ENCODE data around the gene NSMF. TPM values are rescaled to one million over a fixed set of nuclear protein-coding genes. Genes with fewer than 3 reads are reported as not detected.
A peak's percentile ranks its signal among the peaks of the same experiment; 100 is the strongest.

NSMF gene
- total RNA-seq, 1 donor from 2014 or later, result 85.3 TPM

DNA sequence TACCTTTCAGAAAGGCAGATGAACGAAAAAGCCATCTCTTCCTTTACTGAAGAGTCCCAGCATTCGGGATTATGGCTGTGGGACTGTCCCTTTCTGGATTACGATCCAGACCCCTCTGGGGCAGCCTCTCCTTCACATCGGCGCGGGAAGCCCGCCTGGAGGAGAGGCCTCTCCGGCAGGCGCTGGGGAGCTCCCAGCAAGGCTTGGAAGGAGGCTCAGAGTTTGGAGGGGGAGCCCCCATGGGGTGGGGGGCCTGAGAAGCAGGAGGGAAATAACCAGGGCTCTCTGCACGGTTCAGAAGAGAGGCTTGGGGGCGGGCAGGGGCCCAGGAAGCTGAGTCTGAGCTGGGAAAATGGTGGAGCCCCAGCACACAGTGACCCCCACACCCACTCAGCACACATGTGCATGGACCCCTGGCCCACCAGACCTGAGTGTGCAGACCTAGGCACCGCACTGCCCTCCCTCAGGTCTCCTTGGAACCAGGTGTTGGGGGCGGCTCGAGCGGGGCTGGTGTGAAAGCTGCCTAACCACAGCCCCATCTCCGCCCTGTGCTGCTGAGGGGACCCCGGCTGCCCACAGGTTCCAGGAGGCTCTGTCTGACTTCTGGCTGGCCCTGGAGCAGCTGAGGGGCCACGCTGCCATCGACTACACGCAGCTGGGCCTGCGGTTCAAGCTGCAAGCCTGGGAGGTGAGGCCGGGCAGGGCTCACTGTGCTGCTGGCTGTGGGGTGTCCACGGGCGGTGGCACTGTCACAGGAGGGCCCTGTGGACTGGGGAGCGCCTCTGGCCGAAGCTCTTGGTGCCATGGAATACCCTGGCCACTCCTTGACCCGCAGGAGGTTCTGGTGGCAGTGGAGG, 31.5 kb downstream of the NSMF start:
- no peak overlapping the region for H3K4me3 Mint-ChIP-seq
- no peaks in the 10 kb centered on the region for H3K9me3 Mint-ChIP-seq
- H3K27ac Mint-ChIP-seq, result peak overlapping the region; percentile 44
- H3K36me3 Mint-ChIP-seq, result no peaks in the 10 kb centered on the region
- no peaks in the 10 kb centered on the region for H3K27me3 Mint-ChIP-seq (ENCODE audit: low read depth)
- peaks cover 10% of the 10 kb centered on the region for H3K4me1 Mint-ChIP-seq
- TF ChIP-seq, protein P1, sequence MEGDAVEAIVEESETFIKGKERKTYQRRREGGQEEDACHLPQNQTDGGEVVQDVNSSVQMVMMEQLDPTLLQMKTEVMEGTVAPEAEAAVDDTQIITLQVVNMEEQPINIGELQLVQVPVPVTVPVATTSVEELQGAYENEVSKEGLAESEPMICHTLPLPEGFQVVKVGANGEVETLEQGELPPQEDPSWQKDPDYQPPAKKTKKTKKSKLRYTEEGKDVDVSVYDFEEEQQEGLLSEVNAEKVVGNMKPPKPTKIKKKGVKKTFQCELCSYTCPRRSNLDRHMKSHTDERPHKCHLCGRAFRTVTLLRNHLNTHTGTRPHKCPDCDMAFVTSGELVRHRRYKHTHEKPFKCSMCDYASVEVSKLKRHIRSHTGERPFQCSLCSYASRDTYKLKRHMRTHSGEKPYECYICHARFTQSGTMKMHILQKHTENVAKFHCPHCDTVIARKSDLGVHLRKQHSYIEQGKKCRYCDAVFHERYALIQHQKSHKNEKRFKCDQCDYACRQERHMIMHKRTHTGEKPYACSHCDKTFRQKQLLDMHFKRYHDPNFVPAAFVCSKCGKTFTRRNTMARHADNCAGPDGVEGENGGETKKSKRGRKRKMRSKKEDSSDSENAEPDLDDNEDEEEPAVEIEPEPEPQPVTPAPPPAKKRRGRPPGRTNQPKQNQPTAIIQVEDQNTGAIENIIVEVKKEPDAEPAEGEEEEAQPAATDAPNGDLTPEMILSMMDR (IDR thresholded peaks at IDR 0.05; ENCODE audit: unreplicated experiment), result no peak
- peak in 1 of 2 experiments; percentile 16 for DNase-seq (ENCODE audit: low spot score in 2 of 2, unreplicated experiment in 2 of 2)

DNA sequence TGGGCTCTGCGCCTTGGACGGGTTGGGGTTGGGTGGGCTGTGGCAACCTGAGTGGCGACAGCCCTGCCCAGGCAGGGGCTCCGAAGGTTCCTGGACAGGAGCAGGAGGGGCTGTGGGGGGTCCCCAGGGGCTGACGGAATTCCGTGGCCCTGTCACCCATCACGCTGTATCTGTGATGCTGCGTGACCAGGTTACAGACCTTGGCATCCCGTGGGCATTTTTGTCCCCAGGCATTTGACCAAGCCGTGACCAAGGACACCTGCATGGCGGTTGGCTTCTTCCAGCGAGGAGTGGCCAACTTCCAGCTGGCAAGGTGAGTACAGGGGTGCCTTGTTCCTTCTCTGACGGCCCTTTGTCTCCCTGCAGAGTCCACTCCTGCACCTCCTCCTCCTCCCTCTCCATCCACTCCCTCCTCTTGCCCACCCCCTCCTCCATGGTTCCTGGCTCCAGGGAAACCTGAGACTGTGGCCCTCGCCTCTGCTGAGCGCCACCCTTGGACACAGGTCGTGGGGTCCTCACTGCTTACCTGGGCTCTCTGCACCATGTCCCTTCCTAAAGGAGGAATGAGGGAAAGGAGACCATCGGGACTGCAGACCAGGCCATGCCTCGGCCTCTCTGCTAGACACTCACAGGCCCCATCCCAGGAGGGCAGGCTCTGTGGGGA, 33.0 kb downstream of the NSMF start:
- peak in 1 of 2 experiments; percentile 6 for DNase-seq (ENCODE audit: low spot score in 2 of 2, unreplicated experiment in 2 of 2)
- H3K9me3 Mint-ChIP-seq, result no peaks in the 10 kb centered on the region
- no peak overlapping the region for H3K27ac Mint-ChIP-seq
- no peak overlapping the region for H3K4me3 Mint-ChIP-seq
- no peaks in the 10 kb centered on the region for H3K36me3 Mint-ChIP-seq
- TF ChIP-seq, protein P1 (IDR thresholded peaks at IDR 0.05; ENCODE audit: unreplicated experiment), result no peak
- H3K27me3 Mint-ChIP-seq (ENCODE audit: low read depth), result no peaks in the 10 kb centered on the region
- peaks cover 17% of the 10 kb centered on the region for H3K4me1 Mint-ChIP-seq

DNA sequence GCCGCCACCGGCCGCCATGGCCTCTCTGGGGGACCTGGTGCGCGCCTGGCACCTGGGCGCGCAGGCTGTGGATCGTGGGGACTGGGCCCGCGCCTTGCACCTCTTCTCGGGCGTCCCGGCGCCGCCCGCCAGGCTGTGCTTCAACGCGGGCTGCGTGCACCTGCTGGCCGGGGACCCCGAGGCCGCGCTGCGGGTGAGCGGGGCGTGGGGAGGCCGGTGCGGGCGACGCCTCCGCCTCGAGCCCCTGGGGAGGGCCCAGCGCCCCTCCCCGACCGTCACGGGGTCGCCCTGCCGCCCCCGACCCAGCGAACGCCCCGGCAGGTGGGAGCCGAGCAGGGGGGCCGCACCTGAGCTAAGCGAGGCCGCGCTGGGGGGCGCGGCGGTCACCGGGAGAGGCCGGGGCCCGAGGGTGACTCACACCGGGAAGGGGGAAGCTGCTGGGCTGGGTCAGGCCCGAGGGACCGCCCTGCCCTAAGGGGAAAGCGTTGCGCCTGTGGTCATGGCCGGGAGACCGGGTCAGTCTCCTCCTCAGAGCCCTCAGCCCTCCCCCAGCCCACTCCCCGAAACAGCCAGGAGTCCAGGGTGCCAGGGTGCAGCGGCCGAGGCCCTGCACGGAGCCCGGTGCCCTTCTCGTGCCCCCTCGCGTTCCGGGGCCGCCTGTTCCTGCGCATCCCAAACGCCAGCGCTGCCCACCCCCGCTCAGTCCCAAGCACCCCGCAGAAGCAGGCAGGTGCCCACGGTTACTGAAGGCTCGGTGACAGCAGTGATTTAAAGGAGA, 35.4 kb downstream of the NSMF start:
- Mint-ChIP-seq H3K4me1 (peaks cover 17% of the 10 kb centered on the region), H3K4me3 (peak overlapping the region; percentile 70), H3K27ac (no peak overlapping the region), H3K9me3 (no peaks in the 10 kb centered on the region), H3K27me3 (ENCODE audit: low read depth) (no peaks in the 10 kb centered on the region), H3K36me3 (no peaks in the 10 kb centered on the region)
- TF ChIP-seq, protein P1 (IDR thresholded peaks at IDR 0.05; ENCODE audit: unreplicated experiment), result peak; percentile 69
- no peak for DNase-seq (ENCODE audit: low spot score in 2 of 2, unreplicated experiment in 2 of 2)

DNA sequence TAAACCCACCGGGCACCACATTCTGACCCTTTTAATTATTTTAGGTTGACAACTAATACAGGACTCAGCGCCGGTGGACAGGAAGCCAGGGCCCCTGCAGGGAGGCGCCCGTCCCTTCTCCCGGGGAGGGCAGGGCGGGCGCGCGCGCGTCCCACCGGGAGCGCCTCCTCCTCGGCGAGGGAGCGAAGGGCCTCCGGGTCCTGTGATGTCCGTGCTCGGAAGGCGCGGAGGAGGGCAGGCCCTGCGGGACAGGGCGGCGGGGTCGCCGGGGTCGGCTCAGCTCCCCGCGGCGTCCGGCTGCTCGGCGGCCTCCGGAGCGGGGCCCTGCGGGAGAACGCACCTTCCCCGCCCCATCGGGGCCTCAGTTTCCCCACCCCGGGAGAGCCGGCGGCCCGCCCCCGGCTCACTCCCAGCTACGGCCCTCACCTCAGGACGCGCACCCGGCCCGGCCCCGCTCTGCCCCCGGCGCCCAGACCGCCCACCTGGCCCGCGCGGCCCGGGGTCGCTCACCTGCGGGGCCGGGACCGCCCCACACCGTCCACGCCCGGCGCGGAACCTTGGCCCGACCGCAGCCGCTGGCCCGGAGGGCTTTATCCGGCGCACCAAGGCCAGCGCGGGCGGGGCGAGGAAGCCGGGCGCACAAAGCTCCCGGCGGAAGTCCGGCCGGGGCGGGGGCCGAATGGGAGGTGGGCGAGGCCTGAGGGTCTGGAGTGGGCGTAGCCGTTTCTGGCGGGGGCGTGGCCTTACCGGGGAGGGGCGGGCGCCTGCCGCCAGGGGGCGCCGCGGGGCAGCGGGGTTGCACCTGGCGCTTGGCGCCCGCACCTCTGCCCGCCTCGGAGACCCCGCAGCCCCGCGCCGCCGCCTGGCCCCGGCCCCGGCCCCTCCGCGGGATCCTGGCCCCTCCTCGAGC, 36.3 kb downstream of the NSMF start, which contains the start of the genes EXD3 and NOXA1:
Gene EXD3, minus strand, starts transcription at position 559 of the 910 bp plus-strand sequence. CDS start 27,805 bp downstream, outside the sequence.
Gene NOXA1, plus strand, starts transcription at position 790 of the 910 bp plus-strand sequence. CDS start 137 bp downstream, outside the sequence.
- TF ChIP-seq, protein P1 (IDR thresholded peaks at IDR 0.05; ENCODE audit: unreplicated experiment), result peak; percentile 71
- peaks cover 17% of the 10 kb centered on the region for H3K4me1 Mint-ChIP-seq
- no peaks in the 10 kb centered on the region for H3K27me3 Mint-ChIP-seq (ENCODE audit: low read depth)
- no peaks in the 10 kb centered on the region for H3K9me3 Mint-ChIP-seq
- peak; percentile 94 to 96 for DNase-seq (ENCODE audit: low spot score in 2 of 2, unreplicated experiment in 2 of 2)
- no peaks in the 10 kb centered on the region for H3K36me3 Mint-ChIP-seq
- H3K4me3 Mint-ChIP-seq, result peak within 1 kb of the TSS; percentile 79
- H3K27ac Mint-ChIP-seq, result peak within 1 kb of the TSS; percentile 87
